Prostate gland (tissue), 2 donors: Measurements from ENCODE around the gene TBC1D22B.

Experiments used
- POLR2A ChIP-seq: fragments of 450-650 bp; IDR thresholded peaks from one replicate; pipeline ENCODE4 v1.6.1; 2016; ENCODE audit warnings: antibody characterized with exemption, mild to moderate bottlenecking
- TF ChIP-seq, protein P1 (sequence below), 4 experiments: fragments of 200-600 bp in 2 of 4; fragments of 450-650 bp in 2 of 4; sonication (generic) in 2 of 4; IDR thresholded peaks; 1 replicate in 3 of 4; 2 replicates in 1 of 4; pipeline ENCODE4 v1.5.1; 2016 to 2019; ENCODE audit warnings: antibody characterized with exemption in 4 of 4, mild to moderate bottlenecking in 2 of 4, moderate library complexity in 2 of 4

DNA sequence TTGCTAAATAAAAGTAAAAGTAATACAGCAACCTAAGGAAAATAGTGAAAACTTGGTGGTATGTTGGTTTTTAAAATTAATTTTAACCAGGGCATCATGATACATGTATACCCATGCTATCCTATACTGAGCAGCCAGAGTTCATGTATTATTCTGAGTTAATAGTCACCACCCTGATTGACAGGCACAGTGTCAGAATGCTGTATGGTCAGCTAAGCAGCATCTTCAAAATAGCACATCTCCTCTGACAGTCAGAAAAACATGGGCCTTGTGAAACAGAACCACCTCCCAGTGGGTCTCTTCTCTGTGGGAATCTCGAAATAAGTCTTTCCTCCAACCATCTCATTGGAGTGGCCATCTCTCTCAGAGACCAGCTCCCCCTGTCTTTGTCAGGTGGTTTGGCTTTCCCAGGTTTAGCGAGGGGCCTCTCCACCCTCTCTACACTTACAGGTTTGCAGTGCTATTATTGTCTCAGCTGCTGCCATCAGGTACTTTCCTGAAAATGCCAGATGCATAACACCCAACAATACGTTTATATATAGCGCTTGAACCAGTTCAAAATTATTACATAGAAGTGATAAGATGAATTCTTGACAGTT, 49.2 kb downstream of the TBC1D22B start:
- TF ChIP-seq, protein P1, sequence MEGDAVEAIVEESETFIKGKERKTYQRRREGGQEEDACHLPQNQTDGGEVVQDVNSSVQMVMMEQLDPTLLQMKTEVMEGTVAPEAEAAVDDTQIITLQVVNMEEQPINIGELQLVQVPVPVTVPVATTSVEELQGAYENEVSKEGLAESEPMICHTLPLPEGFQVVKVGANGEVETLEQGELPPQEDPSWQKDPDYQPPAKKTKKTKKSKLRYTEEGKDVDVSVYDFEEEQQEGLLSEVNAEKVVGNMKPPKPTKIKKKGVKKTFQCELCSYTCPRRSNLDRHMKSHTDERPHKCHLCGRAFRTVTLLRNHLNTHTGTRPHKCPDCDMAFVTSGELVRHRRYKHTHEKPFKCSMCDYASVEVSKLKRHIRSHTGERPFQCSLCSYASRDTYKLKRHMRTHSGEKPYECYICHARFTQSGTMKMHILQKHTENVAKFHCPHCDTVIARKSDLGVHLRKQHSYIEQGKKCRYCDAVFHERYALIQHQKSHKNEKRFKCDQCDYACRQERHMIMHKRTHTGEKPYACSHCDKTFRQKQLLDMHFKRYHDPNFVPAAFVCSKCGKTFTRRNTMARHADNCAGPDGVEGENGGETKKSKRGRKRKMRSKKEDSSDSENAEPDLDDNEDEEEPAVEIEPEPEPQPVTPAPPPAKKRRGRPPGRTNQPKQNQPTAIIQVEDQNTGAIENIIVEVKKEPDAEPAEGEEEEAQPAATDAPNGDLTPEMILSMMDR (IDR thresholded peaks at IDR 0.05): no peak
- TF ChIP-seq POLR2A: no peak
